T-helper 9 cell (primary cell): ENCODE results near the gene SH3RF3.
"Not testable (repeated sequence)": the region's sequence is repeated elsewhere in the genome, so short reads cannot be mapped to it uniquely, and the experiment has no call there.

Source experiments
- DNase-seq: peaks from one replicate; pipeline ENCODE4 v3.0.0-alpha.2; 2020

Gene SH3RF3

DNA sequence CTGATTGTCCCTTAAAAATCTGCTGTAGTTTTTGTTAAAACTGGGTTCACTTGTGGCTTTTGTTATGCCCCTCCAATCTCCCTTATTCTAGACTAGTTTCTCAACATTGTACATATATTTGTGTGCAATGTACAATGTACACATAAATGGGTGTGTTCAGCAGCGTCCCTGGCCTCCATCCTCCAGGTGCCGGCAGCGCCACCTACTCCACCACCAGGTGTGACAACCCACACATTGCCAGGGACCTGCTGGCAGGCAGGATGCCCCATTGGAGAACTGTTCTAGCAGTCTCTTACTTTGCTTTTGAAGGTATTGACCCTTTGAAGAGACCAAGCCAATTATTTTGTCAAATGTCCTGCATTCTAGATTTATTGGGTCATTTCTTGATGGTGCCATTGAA lies 75.4 kb downstream of the SH3RF3 start:
- DNase-seq, result no peak

DNA sequence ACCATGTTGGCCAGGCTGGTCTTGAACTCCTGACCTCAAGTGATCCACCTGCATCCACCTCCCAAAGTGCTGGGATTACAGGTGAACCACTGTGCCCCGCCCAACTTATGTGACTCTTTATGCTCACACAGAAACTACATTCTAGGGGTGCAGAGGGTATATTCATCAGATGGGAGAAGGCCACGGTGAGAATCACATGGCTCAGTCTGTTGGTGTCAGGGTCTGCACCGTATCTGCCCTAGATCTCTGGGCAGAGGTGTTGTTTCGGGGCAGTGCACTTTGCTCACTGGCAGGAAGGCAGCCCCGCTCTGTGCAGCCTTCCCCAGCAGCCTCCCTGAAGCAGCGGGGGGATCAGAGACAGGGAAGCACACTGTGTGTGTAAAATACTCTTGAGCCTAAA lies 76.4 kb downstream of the SH3RF3 start:
- DNase-seq, result no peak

DNA sequence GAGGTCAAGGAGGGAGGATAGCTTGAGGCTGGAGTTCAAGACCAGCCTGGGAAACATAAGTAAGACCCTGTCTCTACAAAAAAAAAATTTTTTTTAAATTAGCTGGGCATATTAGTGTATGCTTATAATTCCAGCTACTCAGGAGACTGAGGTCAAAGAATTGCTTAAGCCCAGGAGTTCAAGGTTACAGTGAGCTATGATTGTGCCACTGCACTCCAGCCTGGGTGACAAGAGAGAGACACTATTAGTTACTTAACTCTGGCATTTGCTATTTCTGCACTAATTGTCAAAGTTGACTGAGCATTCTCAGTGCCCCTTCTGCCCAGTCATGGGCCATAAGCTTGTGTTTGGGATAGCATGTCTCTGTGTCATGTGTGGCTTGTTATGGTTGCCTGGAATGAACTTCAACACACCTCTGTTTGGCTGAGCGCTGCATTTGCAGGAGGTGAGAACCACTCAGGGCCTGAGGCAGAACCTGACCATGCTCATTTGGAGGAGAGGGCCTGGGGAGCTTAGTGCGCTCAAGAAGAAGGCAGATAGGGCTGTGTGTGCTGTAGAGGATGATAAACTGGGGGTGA lies 77.7 kb downstream of the SH3RF3 start:
- DNase-seq, result no peak

DNA sequence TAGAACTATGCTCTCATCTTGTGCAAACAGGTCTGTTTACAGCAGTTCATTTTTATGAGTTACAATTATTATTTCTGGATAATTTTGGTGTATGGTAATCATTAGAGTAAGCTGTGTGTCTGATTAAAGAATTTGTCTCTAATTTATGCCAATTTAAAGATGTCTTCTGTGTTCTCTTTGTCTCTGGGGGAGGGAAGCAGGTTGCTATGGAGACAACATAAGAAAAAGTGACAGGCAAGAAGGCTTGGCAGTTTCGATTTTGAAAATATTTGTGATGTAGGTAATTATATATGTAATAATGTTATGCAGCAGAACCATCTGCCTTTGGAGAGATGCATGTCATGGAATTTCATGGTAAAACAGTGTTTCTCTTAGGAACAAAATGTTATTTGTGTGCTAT lies 78.2 kb downstream of the SH3RF3 start:
- no peak for DNase-seq

DNA sequence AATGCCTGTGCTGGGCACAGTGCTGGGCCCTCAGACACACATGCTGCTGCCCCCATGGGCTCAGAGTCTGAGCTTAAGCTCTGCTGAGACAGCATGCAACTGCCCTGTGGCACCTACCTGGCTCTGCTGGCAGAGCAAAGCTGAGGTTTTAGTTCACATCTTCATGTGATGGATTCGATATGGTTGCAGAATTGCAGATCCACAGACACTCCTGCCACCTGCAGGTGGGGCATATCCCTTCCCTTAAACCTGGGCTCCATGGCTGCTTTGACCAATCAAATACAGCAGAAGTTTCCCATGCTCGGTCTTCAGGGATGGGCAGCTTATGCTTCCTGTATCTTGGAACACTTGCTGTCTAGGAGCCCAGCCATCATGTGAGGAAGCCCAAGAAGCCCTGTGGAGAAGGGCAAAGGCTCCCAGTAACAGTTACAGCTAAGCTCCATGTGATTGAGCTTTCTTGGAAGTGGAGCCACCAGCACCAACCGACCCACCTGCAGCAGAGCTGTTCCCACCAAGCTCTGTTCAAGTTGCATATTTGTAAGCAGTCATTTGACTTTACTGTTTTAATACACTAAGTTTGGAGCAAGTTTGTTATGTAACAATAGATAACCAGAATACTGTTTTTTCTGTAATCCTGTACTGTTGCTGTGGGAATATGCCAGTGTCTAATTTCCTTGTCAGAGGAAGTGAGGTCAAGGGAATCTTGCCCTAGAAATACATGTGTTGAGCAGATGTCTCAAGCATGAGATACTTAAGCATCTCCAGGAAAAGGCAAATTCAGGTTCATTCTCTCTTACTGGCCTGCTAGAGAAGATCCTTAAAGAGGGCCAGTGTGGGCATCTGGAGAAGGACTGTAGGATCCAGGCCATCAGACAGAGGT lies 79.3 kb downstream of the SH3RF3 start:
- no peak for DNase-seq

DNA sequence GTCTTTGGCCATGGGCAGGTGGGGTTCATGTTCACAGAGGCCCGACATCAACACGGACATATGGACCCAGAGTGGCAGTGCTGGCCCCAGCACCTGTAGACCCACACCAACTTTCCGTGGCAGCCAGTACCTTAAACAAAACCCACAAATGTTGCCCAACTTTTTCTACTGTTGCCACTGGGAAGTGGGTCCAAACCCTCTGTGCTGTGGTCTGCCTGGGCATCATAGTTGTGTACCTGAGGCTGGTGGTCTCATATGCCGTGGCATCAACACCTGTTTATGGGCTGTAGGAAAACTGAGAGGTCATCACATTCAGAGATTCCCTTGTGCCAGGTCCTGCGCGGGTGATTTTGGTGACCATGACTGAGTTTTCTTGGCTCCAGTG lies 79.9 kb downstream of the SH3RF3 start:
- DNase-seq, result no peak

GRCh38 chr2:109209412-109209811 lies 80.4 kb downstream of the SH3RF3 start:
- no peak for DNase-seq

DNA sequence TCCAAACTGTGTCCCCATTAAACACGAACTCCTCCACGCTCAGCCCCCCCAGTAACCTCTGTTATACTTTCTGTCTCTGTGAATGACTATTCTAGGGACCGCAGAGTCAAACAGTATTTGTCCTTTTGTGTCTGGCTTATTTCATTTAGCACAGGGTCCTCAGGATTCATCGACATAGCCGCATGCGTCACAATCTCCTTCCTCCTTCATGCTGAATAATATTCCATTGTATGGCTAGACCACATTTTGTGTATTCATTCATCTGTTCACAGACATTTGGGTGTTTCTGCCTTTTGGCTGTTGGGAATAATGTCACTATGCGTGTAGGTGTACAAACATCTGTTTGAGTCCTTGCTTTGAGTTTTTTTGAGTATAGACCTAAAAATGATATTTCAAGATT lies 80.9 kb downstream of the SH3RF3 start:
- no peak for DNase-seq

GRCh38 chr2:109210431-109211200 lies 81.6 kb downstream of the SH3RF3 start:
- DNase-seq, result no peak

GRCh38 chr2:109211315-109211714 lies 82.3 kb downstream of the SH3RF3 start:
- no peak for DNase-seq

GRCh38 chr2:109212836-109213563 lies 84.0 kb downstream of the SH3RF3 start:
- DNase-seq, result no peak

DNA sequence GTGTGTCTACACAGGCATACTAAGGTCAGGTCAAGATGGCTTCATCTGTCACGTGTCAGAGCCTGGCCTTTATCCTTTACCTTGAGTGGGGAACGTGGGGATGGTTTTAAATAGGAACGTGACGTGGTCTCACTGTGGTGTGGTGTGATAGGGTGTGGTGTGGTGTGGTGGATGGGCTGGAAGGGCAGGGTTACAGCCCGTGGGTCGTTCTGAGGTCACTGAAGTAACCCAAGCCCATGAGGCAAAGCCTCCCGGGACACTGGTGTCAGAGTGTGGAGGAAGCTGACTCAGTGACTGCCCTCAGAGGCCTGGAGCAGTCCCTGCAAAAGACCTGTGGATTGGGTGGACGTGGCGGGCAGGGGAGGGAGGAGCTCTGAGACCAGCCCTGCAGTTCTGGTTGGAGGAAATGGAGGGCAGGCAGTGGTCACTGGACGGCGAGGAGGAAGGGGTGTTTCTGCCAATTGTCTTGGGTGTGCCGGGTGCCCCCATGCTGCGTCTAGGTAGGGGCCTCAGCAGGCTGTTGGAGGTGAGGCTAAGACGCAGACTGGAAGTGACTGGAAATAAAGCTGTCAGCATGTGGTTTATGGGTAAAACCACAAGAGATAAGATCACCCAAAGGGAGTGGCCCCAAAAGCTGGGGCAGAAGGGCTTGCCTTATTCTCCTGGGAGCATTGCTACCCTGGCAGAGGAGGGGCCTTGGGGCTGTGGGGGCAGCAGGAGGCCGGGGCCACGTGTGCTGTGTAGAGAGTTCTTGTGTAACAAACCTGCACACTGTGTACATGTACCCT lies 84.8 kb downstream of the SH3RF3 start:
- DNase-seq, result peak; percentile 40

GRCh38 chr2:109214651-109215371 lies 85.8 kb downstream of the SH3RF3 start:
- no peak for DNase-seq

DNA sequence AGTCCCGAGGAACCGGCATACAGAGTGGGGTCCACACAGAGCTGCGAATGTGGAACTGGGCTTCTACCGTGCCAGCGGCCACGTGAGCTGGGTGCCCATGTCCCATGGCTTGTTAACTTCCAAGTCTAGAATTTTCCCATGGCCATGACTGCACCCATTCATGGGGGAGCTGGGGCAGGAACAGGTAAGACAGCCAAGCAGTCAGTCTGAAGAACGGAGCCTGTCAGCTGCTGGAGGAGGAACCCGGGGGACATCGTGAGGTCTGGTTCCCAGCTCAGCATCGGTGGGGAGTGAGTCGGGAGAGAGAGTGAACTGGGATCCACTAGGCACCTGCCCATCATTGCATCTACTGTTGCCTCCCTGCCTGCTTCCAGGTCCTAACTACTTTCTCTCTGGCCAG lies 86.9 kb downstream of the SH3RF3 start:
- no peak for DNase-seq

- no peak for DNase-seq
Observed at GRCh38 chr2:109216332-109216731, 87.3 kb downstream of the SH3RF3 start.

GRCh38 chr2:109217362-109218086 lies 88.5 kb downstream of the SH3RF3 start:
- no peak for DNase-seq

DNA sequence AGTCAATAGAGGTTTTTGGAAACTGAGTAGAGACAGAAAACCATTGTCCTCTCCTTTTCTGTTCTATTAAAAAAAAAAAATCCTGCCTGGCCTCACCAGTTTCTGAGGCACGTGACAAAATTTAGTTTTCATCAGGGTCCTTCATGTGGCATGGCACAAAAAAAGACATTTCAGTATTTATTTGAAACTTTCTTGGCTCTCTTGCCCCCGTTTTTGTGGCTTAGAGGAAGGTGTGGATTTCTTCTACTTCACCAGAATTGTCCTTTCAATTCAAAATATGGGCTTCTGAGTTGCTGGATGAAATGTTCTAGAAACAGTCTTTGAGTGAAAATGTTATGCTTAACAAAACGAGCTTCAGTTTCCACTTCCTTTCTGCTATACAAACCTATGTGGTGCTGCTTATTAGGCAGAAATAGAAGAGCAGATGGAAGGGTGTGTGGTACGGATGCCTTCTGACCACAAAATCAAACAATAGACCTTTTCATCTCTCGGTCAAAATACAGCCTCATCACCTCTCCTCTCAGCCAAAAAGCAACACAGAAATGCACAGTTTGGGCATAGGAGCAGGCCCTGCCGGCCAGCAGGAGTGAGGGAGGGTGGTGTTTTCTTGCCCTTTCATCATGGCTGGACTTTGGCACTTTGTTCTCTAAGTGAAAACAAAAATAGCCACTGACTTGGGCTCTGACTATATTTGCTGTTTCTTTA lies 89.2 kb downstream of the SH3RF3 start:
- DNase-seq, result no peak

- no peak for DNase-seq
Observed at GRCh38 chr2:109218792-109219126, 89.8 kb downstream of the SH3RF3 start.

DNA sequence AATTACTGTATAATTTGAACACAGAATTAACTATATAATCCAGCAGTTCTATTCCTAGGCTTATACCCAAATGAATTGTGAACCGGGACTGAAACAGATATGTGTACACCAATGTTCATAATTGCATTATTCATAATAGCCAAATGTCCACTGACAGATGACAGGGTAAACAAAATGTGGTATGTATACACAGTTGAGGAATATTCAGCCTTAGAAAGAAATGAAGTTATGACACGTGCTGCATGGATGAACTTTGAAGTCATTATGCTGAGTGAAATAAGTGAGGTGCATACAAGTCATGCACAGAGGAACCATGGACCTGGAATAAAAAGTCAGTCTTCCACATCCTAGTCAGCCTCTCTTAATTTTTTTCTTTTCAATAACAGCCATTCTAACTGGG lies 91.9 kb downstream of the SH3RF3 start:
- no peak for DNase-seq

- DNase-seq, result not testable (repeated sequence)
Observed at GRCh38 chr2:109221316-109221715, 92.3 kb downstream of the SH3RF3 start.
